GM18868 (cell line): ENCODE data around the gene PDZD2.
"Not testable (repeated sequence)": the region's sequence is repeated elsewhere in the genome, so short reads cannot be mapped to it uniquely, and the experiment has no call there.

Experiments used
- ATAC-seq: cut with Tn5 transposase; IDR thresholded peaks from one replicate; pipeline ENCODE4 v1.9.1; 2021; ENCODE audit warnings: mild to moderate bottlenecking, moderate library complexity; ENCODE audit not compliant: unreplicated experiment

Gene PDZD2

DNA sequence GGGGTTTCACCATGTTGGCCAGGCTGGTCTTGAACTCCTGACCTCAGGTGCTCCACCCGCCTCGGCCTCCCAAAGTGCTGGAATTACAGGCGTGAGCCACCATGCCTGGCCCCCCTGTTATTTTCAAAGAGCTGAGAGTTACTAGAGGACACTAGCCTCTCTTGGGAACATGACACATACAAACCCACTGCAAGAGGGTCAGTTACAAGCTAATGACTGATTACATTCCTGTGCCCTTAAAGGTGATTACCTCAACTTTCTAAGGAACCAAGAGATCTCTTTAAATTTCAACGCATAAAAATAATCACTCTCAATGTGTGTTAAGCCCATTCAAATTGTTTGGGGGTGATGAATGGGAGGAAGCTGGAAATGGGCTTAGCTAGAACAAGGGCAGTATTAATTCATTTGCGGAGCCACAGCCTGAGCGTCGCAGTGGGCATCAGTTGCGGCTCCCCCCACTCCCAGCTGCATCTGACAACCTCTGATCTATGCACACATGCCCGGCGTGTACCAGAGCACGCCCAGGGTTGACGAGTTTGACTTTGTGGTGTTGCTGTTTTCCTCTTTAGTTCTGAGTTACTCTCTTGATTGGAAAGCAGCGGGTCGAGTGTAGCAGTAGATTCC, 388.3 kb downstream of the PDZD2 start:
- no peak for ATAC-seq

GRCh38 chr5:32027717-32028458, 389.0 kb downstream of the PDZD2 start:
- no peak for ATAC-seq

DNA sequence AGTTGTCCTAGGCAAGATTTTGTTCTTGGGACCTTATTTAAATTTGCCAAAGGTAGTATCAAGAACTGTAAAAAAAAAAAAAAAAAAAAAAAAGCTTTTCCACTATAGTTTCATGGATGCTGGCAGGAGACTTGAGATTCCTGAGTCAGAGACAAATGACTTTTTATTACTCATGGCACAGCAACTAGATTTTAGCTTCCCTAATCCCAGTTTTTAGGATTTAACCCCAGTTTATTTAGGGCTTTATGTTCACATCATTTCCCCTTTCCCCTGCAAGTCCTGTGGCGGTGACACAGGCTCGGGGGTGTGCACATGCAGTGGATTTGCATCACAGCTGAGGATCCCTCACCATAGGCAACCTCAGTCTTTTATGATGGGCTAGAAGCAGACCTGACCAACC, 390.3 kb downstream of the PDZD2 start:
- ATAC-seq, result no peak

GRCh38 chr5:32029781-32030180, 390.9 kb downstream of the PDZD2 start:
- ATAC-seq, result no peak

DNA sequence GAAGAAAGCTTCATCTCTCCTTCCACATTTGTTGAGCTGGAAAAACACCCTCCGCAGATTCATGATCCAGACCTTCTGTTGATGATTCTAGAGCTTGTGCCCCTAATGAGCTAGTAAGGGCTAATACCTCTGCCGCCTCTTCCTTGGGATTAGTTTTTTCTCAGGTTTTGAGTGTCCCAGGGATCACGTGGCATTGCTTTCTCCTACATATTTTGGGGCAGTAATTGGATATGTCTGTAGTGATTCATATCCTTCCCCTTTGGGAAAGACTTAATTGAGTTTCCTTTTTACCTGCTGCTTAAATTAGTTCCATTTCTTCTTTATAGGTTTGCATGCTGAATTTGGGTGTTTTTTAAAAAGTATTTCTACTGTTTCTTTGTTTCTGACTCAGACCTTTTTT, 391.3 kb downstream of the PDZD2 start:
- ATAC-seq, result no peak

DNA sequence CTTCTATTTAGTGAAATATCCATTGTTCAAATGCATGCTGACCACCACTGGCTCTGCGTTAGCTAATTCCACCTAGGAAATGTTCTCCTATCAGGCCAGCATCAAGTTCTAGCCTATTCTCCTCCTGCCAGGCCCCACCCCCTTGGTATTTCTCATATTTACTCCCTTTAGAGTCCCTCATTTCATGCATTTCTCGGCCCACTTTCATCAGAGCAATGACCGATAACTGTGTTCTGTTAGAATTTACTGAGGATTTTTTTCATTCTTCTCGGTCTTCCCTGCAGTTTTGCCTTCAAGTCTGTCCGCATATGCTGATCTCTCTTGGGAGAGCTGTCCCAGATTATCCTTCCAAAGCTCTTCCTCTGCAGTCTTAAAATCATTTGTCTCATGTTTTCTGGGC, 391.8 kb downstream of the PDZD2 start:
- no peak for ATAC-seq

- ATAC-seq, result no peak
Measured at GRCh38 chr5:32031089-32031488, 392.2 kb downstream of the PDZD2 start.

- ATAC-seq, result no peak
Measured at GRCh38 chr5:32038523-32038922, 399.6 kb downstream of the PDZD2 start.

- not testable (repeated sequence) for ATAC-seq
Measured at GRCh38 chr5:32039133-32039532, 400.2 kb downstream of the PDZD2 start.

DNA sequence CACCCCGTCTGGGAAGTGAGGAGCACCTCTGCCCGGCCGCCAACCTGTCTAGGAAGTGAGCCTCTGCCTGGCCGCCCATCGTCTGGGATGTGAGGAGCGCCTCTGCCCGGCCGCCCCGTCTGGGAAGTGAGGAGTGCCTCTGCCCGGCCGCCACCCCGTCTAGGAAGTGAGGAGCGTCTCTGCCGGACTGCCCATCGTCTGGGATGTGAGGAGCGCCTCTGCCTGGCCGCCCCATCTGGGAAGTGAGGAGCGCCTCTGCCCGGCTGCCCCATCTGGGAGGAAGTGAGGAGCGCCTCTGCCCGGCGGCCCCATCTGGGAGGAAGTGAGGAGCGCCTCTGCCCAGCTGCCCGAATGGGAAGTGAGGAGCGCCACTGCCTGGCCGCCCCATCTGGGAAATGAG, 400.7 kb downstream of the PDZD2 start:
- ATAC-seq, result not testable (repeated sequence)

DNA sequence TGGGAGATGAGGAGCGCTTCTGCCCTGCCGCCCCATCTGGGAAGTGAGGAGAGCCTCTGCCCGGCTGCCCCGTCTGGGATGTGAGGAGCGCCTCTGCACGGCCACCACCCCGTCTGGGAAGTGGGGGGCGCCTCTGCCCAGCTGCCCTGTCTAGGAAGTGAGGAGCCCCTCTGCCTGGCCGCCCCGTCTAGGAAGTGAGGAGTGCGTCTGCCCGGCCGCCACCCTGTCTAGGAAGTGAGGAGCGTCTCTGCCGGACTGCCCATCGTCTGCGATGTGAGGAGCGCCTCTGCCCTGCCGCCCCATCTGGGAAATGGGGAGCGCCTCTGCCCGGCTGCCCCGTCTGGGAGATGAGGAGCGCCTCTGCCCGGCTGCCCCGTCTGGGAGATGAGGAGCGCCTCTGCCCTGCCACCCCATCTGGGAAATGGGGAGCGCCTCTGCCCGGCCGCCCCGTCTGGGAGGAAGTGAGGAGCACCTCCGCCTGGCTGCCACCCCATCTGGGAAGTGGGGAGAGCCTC, 401.3 kb downstream of the PDZD2 start:
- ATAC-seq, result not testable (repeated sequence)

DNA sequence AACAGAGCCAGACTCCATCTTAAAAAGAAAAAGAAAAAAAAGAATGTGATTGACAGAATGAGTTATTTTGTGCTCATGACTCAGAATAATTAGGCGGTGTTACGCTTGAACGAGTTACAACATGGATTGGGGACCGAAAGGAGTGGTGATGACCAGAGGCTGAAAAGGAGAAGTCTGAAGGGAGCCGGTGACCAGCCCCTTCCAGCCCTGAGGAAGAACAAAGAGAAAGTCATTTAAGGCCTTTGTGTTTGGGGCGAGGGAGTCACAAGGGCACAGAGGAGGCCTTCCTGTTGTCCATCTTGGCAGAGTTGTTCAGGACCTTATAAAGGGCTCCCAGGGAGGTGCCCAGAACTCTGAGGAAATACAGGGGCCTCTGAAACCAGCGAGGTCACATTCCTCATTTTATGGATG, 403.6 kb downstream of the PDZD2 start:
- ATAC-seq, result no peak

- ATAC-seq, result no peak
Measured at GRCh38 chr5:32043105-32043504, 404.2 kb downstream of the PDZD2 start.

GRCh38 chr5:32044434-32044833, 405.5 kb downstream of the PDZD2 start:
- no peak for ATAC-seq

GRCh38 chr5:32044939-32045338, 406.0 kb downstream of the PDZD2 start:
- ATAC-seq, result no peak

- no peak for ATAC-seq
Measured at GRCh38 chr5:32047056-32047455, 408.1 kb downstream of the PDZD2 start.

- ATAC-seq, result no peak
Measured at GRCh38 chr5:32051796-32052195, 412.9 kb downstream of the PDZD2 start.

DNA sequence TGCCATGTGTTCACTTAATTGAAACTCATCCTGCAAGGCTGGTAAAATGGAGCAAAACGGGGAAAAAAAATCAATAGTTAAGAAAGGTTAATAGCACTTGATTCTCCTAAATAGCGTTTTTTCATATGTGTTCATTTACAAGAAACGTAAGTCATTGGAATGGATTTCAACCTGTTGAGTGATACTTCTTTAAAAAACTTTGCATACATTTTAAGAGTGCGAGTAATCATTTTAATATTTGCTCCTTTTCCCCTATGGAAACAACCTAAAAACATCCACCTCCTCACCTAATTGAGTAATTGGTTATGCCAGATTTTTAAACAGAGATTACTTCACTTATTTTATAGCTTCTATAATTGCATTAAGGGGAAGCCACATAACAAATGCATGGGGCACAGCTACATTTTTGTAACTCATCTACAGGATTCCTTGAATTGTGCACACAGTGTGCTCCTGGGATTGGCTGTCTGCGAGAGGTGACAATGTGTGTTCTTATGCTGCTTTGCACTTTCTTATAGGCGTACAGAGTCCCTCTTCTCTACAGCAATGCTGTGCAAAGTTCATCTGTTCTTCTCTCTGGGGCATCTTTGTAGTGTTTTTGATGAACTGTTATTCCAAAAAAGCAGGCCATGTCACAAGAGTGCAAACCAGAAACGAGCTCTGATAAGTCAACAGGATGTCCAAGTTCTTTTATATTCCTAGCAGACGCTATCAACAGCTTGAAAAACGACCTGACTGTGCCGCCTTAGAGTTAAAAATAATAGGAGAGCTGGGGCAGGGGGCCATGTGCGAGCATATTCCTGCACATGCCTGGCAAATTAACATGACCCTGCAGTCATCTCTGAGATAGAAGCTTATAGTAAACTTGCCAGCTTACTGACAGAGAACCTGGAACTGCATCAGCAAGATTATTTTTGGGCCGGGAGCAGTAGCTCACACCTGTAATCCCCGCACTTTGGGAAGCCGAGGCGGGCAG, 417.2 kb downstream of the PDZD2 start:
- no peak for ATAC-seq

DNA sequence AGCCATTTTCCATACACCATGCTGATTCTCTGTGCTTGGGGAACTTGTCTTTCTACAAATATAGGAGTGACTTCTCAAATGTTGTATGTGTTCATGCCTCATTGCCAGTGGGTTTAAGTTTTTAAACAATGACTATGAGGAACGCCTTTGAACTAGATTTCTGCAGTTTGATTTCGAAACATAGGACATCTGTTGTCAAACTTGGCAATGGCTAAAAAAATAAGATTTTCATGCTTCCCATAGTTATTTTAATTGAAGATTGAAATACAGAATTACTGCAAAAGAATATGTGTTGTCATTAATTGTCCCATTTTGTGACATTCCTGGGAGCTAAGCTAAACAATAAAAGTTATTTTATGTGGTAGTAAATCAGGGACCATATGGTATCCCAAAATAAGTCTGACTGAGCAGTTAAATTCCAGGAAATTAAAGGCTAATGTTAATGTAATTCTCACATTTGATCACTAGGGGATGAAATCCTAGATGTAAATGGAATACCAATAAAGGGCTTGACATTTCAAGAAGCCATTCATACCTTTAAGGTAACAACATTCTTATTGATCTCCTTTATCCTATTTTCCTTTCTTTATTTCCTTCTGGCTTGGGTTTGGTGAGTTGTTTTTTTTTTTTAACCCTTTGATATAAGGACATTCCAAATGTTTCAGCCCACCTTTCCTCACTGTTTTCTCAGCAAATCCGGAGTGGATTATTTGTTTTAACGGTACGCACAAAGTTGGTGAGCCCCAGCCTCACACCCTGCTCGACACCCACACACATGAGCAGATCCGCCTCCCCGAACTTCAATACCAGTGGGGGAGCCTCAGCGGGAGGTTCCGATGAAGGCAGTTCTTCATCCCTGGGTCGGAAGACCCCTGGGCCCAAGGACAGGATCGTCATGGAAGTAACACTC, 418.5 kb downstream of the PDZD2 start:
- no peak for ATAC-seq

DNA sequence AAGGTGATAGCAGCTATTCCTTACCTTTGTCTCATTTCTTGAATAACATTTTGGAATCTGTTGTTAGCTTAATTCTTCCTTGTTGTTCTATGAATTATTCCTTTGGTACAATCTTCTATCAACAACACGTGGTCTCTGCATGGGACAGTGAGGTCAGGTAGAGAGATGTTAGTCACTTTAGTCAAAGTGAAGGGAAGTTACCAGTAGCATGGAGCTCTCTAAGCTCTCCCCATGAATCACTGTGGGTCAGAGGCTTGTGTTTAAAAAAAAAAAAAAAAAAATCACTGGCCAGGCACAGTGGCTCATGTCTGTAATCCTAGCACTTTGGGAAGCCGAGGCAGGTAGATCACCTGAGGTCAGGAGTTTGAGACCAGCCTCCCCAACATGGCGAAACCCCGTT, 419.2 kb downstream of the PDZD2 start:
- ATAC-seq, result no peak
